ENCODE measurements around the gene FOXN3.
"Not testable (repeated sequence)": the region's sequence is repeated elsewhere in the genome, so short reads cannot be mapped to it uniquely, and the experiment has no call there.

The FOXN3 gene

GRCh38 chr14:89298056-89298834 lies 118.8 kb downstream of the FOXN3 start:
- no peak overlapping the region for H3K27ac ChIP-seq
- no peak for TF ChIP-seq ZFX (IDR thresholded peaks at IDR 0.05; ENCODE audit: borderline replicate concordance)

GRCh38 chr14:89296281-89296745 lies 120.7 kb downstream of the FOXN3 start:
- no peak overlapping the region for H3K27ac ChIP-seq
- no peak for TF ChIP-seq ZFX (IDR thresholded peaks at IDR 0.05; ENCODE audit: borderline replicate concordance)
- TF ChIP-seq CTCF (IDR thresholded peaks at IDR 0.05): no peak

GRCh38 chr14:89294872-89295271 lies 122.2 kb downstream of the FOXN3 start:
- TF ChIP-seq ZFX (IDR thresholded peaks at IDR 0.05; ENCODE audit: borderline replicate concordance) (no peak), CTCF (IDR thresholded peaks at IDR 0.05) (no peak)
- no peak overlapping the region for H3K27ac ChIP-seq

- not testable (repeated sequence) for H3K27ac ChIP-seq
These were observed 122.6 kb downstream of the FOXN3 start for GRCh38 chr14:89294469-89294868.

- TF ChIP-seq ZFX (IDR thresholded peaks at IDR 0.05; ENCODE audit: borderline replicate concordance): no peak
- TF ChIP-seq CTCF (IDR thresholded peaks at IDR 0.05): no peak
- H3K27ac ChIP-seq: no peak overlapping the region
These were observed 123.0 kb downstream of the FOXN3 start for GRCh38 chr14:89294060-89294459.

- TF ChIP-seq CTCF (IDR thresholded peaks at IDR 0.05) (no peak), ZFX (IDR thresholded peaks at IDR 0.05; ENCODE audit: borderline replicate concordance) (no peak)
These were observed 123.6 kb downstream of the FOXN3 start for GRCh38 chr14:89293314-89293916.

GRCh38 chr14:89292579-89293313 lies 124.3 kb downstream of the FOXN3 start:
- TF ChIP-seq CTCF (IDR thresholded peaks at IDR 0.05) (no peak), ZFX (IDR thresholded peaks at IDR 0.05; ENCODE audit: borderline replicate concordance) (no peak)
- no peak overlapping the region for H3K27ac ChIP-seq

More at GRCh38 chr14:89293314-89293916, 123.6 kb downstream of the FOXN3 start:
- no peak overlapping the region for H3K27ac ChIP-seq

All from 22Rv1 (cell line).